ENCODE data around the gene RIOK3. TPM values are rescaled to one million over a fixed set of nuclear protein-coding genes. Genes with fewer than 3 reads are reported as not detected.
A peak's percentile ranks its signal among the peaks of the same experiment; 100 is the strongest.
"Not testable (repeated sequence)": the region's sequence is repeated elsewhere in the genome, so short reads cannot be mapped to it uniquely, and the experiment has no call there.

RIOK3 gene, protein sequence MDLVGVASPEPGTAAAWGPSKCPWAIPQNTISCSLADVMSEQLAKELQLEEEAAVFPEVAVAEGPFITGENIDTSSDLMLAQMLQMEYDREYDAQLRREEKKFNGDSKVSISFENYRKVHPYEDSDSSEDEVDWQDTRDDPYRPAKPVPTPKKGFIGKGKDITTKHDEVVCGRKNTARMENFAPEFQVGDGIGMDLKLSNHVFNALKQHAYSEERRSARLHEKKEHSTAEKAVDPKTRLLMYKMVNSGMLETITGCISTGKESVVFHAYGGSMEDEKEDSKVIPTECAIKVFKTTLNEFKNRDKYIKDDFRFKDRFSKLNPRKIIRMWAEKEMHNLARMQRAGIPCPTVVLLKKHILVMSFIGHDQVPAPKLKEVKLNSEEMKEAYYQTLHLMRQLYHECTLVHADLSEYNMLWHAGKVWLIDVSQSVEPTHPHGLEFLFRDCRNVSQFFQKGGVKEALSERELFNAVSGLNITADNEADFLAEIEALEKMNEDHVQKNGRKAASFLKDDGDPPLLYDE
- total RNA-seq = 74.8 TPM

DNA sequence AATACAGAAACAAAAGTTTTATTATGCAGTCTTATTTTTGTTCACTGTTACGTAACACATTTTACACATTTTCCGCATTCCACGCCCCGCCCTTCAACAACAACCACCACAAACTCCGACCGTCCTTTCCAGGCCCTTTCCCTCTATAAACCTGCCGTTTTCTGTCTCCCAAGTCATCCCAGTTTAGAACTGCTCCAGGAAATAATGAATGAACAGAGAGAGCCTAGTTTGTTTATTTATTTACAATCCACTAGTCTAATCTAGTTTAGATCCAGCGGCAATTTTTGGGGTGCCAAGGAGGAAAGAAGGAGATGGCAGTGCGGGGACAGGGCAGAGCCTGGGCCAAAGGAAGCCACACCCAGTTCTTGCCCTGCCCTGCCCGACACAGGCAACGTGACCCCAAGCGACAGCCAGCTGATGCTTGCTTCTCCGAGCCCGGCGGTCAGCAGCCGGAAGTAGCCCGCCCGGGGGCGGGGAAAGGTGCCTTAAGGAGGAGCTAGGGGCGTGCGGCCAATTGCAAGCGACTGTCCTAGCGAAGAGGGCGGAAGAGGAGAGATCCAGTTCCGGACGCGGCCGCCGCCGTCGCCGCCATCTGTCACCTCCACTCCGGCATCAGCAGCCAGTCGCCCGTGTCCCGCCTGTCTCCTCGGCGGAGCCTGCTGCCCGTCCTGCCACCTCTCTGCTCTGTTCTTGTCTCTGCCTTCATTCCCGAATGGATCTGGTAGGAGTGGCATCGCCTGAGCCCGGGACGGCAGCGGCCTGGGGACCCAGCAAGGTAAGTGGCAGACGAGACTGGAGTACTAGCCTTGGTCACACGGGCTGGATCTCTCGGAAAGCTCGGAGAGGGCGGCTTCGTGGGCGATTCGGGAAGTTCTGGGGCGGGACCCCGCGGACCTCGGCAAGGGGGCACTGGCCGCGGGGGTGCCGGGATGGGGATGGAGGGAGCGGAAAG lies at the start of gene RIOK3:
TSS of gene RIOK3 (plus strand) at position 560 of the 952 bp plus-strand sequence. CDS start at position 713, 153 bp downstream.
- DNase-seq (ENCODE audit: low spot score) (peak; percentile 98), ATAC-seq (peak; percentile 99)
- intact Hi-C loops (cut with DNase I) = no loop called here

DNA sequence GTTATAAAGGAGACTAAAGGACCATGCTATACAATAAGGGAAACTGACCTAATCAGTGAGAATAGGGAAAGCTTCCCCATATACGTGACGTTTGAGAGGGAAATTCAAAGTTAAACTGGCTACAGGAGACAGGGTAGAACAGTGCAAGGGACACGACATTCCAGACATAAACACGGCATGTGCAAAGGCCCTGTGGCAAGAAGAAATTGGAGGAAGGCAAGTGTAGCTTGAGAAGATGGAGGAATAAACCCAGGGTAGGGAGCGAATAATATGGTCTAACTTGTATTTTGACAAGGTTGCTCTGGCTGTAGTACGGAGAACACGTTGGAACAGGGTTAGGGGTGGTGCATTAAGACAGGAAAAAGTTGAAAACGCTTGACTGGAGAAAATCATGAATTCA lies 49.8 kb upstream of the RIOK3 start:
- no peak for ATAC-seq
- intact Hi-C loops (cut with DNase I) = no loop called here
- no peak for DNase-seq (ENCODE audit: low spot score)

DNA sequence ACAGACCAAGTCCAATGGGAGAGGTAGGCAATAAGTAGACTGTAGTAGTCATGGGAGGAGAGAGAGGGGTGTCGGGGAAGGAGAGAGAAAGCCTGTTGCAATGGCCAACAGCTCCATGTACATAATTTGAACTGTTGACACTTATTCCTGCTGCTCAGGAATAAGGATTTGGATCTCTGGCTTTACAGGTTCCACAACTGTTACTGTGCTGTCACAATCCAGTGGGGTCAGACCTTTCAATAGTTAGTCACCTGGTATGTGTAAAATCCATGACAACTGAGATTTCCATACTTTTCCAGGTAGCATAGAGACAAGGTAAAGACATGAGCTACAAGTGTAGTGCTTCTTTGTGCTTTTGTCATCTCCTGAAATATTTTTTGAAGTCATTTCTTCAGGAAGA lies 47.5 kb upstream of the RIOK3 start:
- no peak for DNase-seq (ENCODE audit: low spot score)
- ATAC-seq = no peak
- intact Hi-C loops (cut with DNase I) = no loop called here

DNA sequence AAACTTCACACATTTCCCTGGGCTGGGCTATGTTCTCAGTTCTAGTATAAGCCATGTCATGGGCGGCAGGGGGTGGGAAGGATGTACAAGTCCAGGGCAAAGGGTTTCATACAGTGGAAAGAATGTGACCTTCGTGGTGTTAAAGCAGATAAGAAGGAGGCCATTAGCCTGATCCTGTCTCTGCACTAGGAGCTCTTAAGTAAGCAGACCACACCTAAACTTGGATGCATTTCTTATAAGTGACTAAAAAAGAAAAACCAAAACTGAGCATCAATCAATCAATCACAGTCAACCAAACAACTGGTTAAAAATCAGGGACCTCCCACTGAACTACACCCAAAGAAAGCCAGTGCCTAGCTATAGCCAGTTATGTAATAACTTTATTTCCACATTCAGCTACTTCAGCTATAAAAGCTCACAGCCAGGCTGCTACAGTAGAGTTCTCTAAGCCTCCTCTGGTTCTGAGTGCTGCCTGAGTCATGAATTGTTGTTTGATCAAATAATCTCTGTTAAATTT lies 46.8 kb upstream of the RIOK3 start:
- ATAC-seq (no peak), DNase-seq (ENCODE audit: low spot score) (no peak)
- intact Hi-C loops (cut with DNase I) = no loop called here

DNA sequence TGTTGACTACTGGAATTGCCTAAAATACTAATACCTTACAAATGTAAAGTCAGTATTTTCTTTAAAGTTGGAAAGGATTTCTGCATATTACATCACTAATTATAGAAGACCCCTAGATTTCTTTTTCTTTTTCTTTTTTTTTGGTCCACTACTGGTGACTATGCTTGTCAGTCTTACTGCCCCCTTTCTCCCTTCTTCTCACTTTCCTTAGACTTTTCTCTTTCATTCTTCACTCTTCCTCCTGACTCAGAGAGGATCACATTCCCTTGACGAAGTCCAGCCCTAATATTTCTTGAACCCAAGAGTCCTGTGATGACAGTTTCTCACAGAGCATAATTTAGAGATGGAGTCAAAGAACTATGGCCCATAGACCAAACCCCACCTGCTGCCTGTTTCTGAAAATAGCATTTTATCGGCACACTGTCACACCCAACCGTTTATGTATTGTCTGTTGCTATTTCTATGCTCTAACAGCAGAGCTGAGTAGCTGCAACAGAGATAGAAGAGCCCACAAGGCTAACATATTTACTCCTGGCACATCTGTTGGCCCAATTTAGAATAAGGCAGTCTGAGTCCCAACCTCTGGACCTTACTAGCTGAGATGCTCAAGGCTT lies 40.6 kb upstream of the RIOK3 start:
- intact Hi-C loops (cut with DNase I) = loop anchor here (2.0 kb wide), 1 partner anchor 284 kb away; no protein-coding TSS in a partner anchor
- ATAC-seq = no peak
- no peak for DNase-seq (ENCODE audit: low spot score)

DNA sequence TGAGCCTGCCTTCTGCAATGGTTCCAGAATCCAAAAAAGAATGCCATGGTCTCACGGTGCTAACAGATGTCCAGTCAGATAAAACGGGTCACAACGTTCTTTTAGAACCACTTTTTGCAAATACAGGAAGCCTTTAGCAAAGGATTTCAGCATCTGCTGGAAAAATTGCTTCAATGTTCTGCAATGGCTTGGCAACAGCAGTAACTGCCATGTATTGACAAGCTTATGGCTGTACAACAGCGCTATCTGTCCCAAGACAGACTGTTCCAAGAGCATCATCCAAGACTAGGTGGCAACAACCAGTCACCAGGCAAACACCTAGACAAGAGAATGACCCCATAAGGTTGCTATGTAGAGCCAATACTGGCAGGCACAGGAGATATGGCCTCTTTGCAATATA lies 37.6 kb upstream of the RIOK3 start:
- ATAC-seq (no peak), DNase-seq (ENCODE audit: low spot score) (no peak)
- intact Hi-C loops (cut with DNase I) = no loop called here

DNA sequence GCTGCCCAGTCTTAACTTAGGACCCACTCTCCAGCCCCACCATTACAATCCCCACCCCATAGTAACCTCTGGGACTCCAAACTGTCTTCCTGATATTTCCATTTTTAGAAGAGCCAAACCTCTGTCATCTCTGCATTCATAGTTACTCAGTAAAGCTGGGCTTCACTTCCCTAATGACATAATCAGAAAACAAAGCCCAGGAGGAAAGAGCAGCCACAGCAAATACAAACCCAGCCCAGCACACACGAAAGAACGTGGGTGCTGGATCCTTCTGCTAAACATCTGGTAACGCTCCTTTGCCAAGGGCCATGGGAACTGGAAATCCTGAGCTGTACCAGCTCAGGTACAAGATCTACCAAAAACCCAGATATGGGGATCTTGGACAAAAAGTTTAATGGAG lies 36.8 kb upstream of the RIOK3 start:
- intact Hi-C loops (cut with DNase I) = no loop called here
- ATAC-seq (no peak), DNase-seq (ENCODE audit: low spot score) (no peak)

DNA sequence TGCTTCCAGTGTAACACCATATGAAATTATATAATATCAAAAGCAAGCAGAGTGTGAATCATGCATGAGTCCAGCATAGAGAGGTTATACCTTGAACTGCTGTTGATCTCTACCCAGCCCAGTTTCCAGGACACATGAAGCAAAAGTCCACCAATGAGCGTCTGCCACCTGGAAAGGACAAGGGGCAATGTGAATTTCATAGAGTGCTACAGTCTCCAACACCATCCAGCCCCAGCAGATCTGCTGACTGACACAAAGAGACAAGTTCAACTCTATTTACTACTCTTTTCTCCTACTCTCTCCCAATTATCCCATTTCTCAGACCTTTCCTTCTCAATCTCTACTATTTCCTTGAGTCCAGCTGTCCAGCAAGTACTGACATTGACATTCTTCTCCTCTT lies 31.8 kb upstream of the RIOK3 start:
- intact Hi-C loops (cut with DNase I) = no loop called here
- ATAC-seq (no peak), DNase-seq (ENCODE audit: low spot score) (no peak)

DNA sequence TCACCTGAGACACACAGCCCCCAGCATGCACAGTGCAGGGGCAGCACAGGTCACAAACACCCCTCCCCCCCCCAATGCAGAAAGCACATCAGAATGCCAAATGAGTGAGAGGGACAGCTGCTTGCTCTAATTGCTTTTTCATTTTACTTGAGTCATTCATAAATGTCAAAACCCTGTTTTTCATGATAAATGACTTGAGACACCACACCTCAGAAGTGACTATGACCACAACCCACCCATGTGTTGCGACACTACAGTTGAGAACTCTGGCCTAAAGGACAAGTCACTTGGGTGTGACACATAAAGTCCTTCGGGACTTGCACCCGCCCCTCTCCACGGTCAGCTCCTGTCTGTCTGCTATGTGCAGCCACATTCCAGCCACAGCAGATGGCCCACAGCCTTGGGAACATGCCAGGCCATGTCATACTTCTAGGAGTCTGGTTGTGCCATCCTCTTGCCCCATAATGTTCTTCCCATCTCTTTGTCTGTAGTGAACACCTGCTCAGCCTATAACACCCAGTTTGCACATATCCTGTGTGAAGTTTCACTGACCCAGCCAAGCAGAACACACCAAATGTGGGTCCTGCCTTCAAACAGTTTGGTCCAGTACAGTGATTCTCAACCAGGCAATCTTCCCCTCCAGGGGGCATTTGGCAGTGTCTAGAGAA lies 30.2 kb upstream of the RIOK3 start:
- DNase-seq (ENCODE audit: low spot score) = no peak
- intact Hi-C loops (cut with DNase I) = no loop called here
- ATAC-seq = no peak

DNA sequence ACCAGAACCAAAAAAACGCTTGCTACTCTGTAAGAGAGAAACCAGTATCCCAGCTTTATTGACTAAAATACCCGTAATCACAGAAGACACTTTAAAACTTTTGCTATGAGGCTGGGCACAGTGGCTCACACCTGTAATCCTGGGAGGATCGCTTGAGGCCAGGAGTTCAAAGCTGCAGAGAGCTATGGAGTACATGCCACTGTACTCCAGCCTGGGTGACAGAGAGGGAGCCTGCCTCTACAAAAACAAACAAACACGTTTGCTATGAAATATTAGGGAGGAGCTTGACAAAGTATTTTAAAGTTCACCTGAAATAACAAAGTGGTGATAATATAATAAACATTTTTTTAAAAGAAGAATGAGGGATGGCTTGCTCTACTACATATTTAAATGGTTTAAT lies 28.5 kb upstream of the RIOK3 start:
- no peak for ATAC-seq
- intact Hi-C loops (cut with DNase I) = no loop called here
- no peak for DNase-seq (ENCODE audit: low spot score)

DNA sequence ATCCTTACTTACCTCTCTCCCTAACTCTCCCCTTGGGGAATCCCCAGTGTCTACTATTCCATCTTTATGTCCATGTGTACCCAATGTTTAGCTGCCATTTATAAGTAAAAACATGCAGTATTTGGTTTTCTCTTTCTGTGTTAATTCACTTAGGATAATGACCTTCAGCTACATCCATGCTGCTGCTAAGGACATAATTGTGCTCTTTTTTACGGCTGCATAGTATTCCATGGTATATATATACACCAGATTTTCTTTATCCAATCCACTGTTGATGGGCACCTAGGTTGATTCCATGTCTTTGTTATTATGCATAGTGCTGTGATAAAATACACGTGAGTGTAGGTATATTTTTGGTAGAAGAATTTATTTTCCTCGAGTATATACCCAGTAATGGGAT lies 24.3 kb upstream of the RIOK3 start:
- DNase-seq (ENCODE audit: low spot score) (no peak), ATAC-seq (no peak)
- intact Hi-C loops (cut with DNase I) = no loop called here

DNA sequence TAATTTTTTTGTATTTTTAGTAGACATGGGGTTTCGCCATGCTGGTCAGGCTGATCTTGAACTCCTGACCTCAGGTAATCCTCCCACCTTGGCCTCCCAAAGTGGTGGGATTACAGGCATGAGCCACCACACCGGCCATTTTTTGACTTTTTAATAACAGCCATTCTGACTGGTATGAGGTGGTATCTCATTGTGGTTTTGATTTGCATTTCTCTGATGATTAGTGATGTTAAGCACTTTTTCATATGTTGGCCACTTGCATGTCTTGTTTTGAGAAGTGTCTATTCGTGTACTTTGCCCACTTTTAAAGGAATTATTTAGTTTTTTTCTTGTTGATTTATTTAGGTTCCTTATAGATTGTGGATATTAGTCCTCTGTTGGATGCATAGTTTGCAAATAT lies 23.5 kb upstream of the RIOK3 start:
- ATAC-seq; intact Hi-C loops (cut with DNase I); DNase-seq (ENCODE audit: low spot score): not testable (repeated sequence)

DNA sequence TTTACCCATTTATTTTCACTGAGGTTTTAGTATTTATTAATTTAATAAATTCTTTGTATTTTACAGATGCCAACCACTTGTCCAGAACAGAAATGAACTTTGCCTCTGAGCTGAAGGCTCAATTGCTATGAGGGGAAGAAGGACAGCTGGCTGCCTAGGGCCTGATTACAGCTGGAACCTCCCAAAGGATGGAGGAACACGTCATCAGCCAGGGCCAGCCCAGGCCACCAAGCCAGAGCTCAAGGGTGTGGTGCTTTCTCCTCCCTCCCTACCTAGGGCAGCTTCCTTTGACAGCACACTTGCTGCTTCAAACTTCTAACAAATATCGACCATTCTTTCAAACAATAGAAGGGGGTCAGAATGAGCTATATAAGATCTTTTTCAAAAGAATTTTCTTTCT lies 19.7 kb upstream of the RIOK3 start:
- no peak for ATAC-seq
- DNase-seq (ENCODE audit: low spot score) = no peak
- intact Hi-C loops (cut with DNase I) = no loop called here

DNA sequence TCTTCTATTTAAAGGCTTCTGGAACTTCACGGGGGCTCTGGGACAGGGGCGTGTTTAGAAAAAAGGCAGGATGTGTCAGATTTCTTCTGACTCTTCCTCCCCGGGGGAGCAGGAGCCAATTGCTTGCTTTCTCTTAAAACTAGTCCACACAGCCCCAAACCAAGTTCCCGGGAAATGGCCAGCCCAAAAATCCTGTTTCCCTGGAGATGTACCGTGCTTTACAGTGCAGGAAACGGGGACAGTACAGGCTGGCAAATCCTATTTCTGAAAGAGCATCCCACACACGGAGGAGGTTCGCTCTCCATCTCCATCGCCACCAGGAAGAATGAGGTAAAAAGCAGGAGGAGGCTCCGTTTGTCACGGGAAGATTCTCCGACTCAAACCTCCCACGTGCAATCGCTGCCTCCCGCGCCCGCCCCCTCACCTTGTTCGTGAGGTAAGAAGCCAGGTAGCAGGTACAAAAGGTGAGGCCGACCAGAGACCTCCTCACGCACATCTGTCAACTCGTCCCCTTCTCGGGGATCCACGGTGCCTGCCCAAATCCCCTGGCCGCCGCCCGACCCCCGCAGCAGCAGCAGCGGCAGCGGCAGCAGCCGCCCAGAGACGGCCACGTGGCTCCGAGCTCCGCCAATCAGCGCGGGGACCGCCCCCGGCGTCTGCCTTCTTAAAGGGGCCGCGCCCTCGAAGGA lies 15.6 kb upstream of the RIOK3 start:
- intact Hi-C loops (cut with DNase I) = no loop called here
- DNase-seq (ENCODE audit: low spot score) (peak; percentile 92), ATAC-seq (peak; percentile 97)

DNA sequence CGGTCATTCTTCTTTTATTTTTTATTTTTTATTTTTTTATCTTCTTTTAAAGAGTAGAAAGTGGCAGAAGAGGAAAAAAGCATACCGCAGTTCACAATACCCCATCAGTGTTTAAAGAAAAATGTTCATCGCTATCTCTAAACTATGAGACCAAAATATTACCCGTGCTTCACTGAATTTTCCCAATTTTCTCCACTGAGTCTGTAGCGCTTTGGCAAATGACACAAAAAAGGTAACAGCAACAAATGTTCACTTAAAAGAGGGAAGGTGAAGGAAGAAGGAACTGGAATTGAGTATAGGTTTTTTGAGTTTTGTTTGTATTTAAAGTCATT lies 15.1 kb upstream of the RIOK3 start:
- ATAC-seq (no peak), DNase-seq (ENCODE audit: low spot score) (no peak)
- intact Hi-C loops (cut with DNase I) = no loop called here

DNA sequence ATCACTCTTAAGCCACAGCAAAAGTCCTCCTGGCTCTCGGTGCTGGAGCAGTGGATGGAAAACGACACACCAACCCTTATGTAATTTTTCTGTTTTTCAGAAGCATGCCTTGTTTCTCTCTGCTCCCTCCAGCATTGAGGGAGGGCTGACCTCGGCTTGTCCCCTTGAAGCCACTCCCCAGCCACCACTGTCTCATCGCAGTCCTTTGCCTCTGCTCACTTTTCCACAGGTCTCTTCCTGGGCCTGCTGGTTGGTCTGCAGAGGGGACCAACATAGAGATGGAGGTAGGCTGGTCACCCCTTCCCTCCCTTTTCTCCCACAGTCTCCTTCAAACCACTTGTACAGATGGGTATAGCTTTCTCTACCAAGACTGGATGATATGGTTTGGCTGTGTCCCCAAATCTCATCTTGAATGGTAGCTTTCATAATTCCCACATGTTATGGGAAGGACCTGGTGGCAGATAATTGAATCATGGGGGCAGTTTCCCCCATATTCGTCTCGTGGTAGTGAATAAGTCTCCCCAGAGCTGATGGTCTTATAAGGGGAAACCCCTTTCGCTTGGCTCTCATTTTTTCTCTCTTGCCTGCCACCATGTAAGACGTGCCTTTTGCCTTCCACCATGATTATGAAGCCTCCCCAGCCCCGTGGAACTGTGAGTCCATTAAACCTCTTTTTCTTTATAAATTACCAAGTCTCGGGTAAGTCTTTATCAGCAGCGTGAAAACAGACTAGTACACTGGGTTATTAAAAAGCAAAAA lies 14.3 kb upstream of the RIOK3 start:
- intact Hi-C loops (cut with DNase I) = no loop called here
- no peak for DNase-seq (ENCODE audit: low spot score)
- no peak for ATAC-seq

DNA sequence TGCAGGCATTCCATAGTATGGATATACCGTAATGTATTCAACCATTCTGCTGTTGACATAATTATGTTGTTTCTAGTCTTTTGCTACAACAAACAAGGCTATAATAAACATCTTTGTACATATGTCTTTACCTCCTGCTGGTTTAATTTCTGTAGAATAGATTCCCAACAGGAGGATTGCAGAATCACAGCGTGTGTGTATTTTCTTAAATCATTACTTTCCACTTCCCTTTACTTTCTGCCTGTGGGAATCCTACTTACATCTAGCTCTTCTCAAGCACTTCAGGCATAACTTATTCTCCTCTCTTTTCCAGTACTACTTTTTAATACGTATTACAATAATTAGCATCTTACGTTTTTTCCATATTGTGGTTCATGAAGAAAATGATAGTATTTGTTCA lies 13.0 kb upstream of the RIOK3 start:
- intact Hi-C loops (cut with DNase I) = no loop called here
- no peak for DNase-seq (ENCODE audit: low spot score)
- no peak for ATAC-seq

DNA sequence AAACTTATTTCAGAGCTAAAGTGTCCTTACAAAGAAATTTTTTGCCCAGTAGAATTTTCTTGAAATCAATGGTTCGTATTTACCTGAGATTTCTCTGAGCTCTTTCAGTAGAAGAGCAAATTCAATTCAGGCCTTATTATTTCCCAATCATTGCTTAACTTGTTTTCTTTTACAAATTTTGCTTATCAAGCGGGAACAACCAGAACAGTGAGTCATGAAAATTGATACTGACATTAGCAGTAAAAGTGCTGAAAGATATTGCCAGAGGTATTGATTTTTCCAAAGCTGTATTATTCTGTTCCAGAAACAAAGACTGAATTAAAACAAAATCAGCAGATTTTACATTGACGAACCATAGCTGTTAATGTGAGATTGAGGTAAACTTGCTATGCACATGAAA lies 10.1 kb upstream of the RIOK3 start:
- no peak for ATAC-seq

More for the DNA sequence above, 10.1 kb upstream of the RIOK3 start:
- intact Hi-C loops (cut with DNase I) = no loop called here
- DNase-seq (ENCODE audit: low spot score) = no peak
